Effector memory CD8-positive, alpha-beta T cell (primary cell): Measurements from ENCODE around the gene KCTD12.
A peak's percentile ranks its signal among the peaks of the same experiment; 100 is the strongest.

Experiments
- ATAC-seq: fragments of 150-1000 bp; cut with Tn5 transposase; replicated peaks from 2 replicates; pipeline ENCODE4 v1.10.0; 2021; ENCODE audit warnings: mild to moderate bottlenecking, moderate library complexity
- DNase-seq, 3 experiments: peaks; one replicate each; pipeline ENCODE4 v3.0.0; 2021
- H3K27ac Mint-ChIP-seq, 2 donors: one replicate each; pipeline ENCODE4 v1.8.0; 2022; ENCODE audit warnings: mild to moderate bottlenecking in 2 of 2, mixed read lengths in 2 of 2, moderate library complexity in 2 of 2
- H3K27me3 Mint-ChIP-seq, 2 donors: one replicate each; pipeline ENCODE4 v1.8.0; 2022; ENCODE audit warnings: mixed read lengths in 2 of 2
- H3K36me3 Mint-ChIP-seq: one replicate; pipeline ENCODE4 v1.8.0; 2022; ENCODE audit warnings: mild to moderate bottlenecking, moderate library complexity, mixed read lengths; ENCODE audit not compliant: insufficient read depth
- H3K4me1 Mint-ChIP-seq, 2 donors: one replicate each; pipeline ENCODE4 v1.8.0; 2022; ENCODE audit warnings: low read depth in 2 of 2, mixed read lengths in 2 of 2
- H3K4me3 Mint-ChIP-seq, 2 donors: one replicate each; pipeline ENCODE4 v1.8.0; 2022; ENCODE audit warnings: mild to moderate bottlenecking in 2 of 2, mixed read lengths in 2 of 2, moderate library complexity in 2 of 2
- H3K9me3 Mint-ChIP-seq, 2 donors: one replicate each; pipeline ENCODE4 v1.8.0; 2022; ENCODE audit warnings: mixed read lengths in 2 of 2

Gene KCTD12

DNA sequence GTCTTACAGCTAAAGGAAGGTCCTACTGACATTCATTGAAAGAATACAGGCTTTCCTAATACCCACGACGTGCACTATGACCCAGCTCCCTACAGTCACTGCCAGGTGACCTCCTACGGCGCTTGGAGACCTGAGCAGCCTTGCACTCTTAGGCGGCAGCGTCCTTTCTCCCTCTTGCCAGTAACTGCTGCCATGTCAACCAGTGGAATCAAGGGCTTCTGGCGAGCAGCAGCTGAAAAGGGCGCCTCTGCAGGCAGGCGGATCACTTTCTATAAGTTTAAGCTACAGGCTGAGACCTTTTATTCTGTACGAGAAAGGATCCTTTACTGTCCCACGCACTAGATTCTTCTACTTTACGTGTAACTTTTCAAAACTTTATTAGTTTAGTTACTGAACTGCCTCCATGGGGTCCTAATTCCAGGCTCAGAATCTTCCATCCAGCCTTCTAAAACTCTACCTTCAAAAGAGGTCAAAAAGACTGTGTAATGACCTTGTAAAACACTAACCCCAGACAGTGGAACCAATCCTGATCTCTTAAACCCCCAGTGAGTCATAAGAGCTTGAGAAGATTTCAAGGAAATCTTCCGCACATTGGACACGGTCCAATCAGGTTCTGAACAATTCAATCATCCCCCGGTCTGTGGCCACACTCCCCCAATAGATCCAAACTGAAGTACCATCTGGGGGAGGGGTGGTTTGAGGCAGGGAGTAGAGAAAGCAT is 1.9 kb downstream of the KCTD12 start:
- Mint-ChIP-seq H3K36me3 (no peaks in the 10 kb centered on the region), H3K27ac (no peak overlapping the region), H3K4me3 (peak overlapping the region; percentile 75 to 77), H3K4me1 (peaks cover 6 to 11% of the 10 kb centered on the region in 2 donors), H3K27me3 (peaks cover 44 to 54% of the 10 kb centered on the region in 2 donors), H3K9me3 (no peaks in the 10 kb centered on the region)
- ATAC-seq, result no peak
- DNase-seq, result no peak

DNA sequence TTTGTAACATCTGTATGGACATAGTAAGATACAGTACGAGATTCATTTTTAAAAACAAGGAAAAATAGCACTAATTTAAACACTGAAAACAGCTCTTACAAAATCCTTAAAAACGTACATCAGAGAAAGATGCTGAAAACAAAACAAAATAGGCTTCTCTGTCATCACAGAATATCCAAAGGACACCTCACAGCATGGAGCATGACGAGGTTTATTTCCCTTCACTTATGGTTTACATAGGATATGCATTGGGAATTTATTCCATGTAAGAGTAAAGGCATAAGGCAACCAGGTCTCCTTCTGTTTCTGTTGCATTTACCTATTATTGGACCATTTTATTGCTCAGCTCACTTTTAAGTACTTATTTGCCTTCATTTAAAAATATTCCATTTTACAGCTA is 3.0 kb downstream of the KCTD12 start:
- Mint-ChIP-seq H3K36me3 (no peaks in the 10 kb centered on the region), H3K27ac (no peak overlapping the region), H3K4me1 (peaks cover 11 to 15% of the 10 kb centered on the region in 2 donors), H3K4me3 (no peak overlapping the region), H3K9me3 (no peaks in the 10 kb centered on the region), H3K27me3 (peaks cover 33 to 53% of the 10 kb centered on the region in 2 donors)
- no peak for DNase-seq
- ATAC-seq, result no peak

DNA sequence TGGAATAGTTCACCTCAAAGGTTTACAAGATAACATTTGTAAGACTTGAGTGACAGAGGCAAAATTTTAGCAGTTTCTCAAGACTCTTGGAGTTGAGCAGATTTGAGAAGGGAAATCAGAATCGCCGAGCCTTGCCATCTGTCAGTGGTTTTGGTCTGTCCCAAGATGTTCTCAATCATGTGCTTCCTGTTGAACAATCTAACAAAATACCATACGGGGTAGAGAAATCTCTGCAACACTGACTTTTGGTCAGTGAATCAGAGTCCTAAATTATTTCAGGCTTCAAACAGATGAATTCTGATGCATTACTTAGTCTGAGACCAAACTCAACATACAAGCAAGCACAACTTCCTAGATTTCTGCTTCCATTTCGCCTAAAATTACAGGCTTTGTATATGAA is 3.8 kb downstream of the KCTD12 start:
- Mint-ChIP-seq H3K4me3 (no peak overlapping the region), H3K9me3 (no peaks in the 10 kb centered on the region), H3K27me3 (peaks cover 25 to 55% of the 10 kb centered on the region in 2 donors), H3K36me3 (no peaks in the 10 kb centered on the region), H3K27ac (no peak overlapping the region), H3K4me1 (peaks cover 11 to 15% of the 10 kb centered on the region in 2 donors)
- ATAC-seq (no peak), DNase-seq (no peak)

DNA sequence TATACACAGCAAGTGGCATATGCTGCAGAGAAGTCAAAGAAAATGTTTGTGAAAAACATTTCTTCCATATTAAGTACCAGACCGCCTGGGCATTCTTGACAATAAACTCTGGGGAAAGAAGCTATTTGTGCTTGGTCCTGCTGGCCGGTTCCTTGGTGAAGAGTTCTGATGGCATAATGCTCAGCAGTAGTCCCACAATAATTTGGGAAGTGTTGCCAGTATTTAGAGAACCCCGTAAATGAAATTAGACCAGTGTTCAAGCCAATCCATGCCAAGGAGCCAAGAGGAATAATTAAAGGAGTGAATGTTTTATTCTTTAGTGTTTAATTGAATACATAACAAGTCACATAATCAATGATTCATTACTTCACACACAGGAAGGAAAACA is 6.3 kb downstream of the KCTD12 start:
- no peaks in the 10 kb centered on the region for H3K9me3 Mint-ChIP-seq
- peaks cover 16 to 49% of the 10 kb centered on the region in 2 donors for H3K27me3 Mint-ChIP-seq
- peaks cover 6 to 8% of the 10 kb centered on the region in 2 donors for H3K4me1 Mint-ChIP-seq
- no peak overlapping the region for H3K4me3 Mint-ChIP-seq
- ATAC-seq (no peak), DNase-seq (no peak)
- H3K36me3 Mint-ChIP-seq, result no peaks in the 10 kb centered on the region
- no peak overlapping the region for H3K27ac Mint-ChIP-seq

DNA sequence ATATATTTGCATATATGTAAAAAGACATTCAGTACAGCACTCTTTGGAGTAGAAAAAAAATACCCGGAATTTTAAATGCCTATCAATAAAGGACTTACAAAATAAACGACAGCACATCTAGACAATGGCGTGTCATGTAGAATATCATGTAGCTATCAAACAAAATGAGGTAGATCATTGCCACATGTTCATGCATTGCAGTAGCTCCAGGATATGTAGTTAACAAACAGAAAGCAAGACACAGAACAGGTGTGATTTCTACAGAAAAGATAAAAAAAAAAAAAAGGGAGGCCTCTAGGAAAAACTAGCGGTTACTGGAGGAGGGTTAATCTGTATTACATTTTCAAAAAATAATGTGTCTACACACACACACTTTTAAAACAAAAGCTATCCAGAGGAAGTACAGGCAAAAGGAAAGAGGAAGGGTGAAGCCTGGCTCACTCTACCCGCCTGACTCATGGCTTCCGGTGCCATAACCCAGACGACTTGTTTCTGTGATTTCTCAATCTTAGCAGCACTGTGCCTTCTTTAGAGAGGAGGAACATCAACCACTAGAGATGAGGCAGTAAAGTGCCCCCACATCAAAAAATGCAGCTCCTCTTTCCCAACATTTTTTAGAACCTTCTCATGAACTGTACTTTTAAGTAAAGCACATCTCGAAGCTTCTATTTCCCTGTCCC is 6.9 kb downstream of the KCTD12 start:
- Mint-ChIP-seq H3K36me3 (no peaks in the 10 kb centered on the region), H3K27me3 (peaks cover 16 to 49% of the 10 kb centered on the region in 2 donors), H3K9me3 (no peaks in the 10 kb centered on the region), H3K4me3 (peak overlapping the region; percentile 48 to 52), H3K27ac (peak overlapping the region in 1 of 2 donors; percentile 58), H3K4me1 (peaks cover 5 to 7% of the 10 kb centered on the region in 2 donors)
- DNase-seq (peak; percentile 18 to 32 (median 22)), ATAC-seq (peak; percentile 99)

DNA sequence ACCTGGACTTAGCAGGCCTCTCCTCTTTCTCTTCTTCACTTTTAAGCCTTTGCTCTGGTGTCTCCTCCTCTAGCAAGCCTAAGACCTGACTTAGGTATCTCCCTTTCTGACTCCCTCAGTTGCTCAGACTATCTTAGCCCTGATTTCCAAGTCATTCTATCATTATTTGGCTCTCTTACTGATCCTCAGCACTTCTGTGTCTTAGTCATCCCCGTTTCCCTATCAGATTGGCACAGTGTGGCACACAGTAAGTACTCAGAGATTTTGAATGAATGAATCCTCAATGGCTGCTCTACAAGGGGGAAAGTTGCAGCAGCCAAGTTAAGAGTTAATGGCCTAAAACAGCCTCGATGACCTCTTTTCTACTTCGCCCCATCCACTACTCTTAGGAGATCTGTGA is 8.2 kb downstream of the KCTD12 start:
- H3K27me3 Mint-ChIP-seq, result peaks cover 17 to 46% of the 10 kb centered on the region in 2 donors
- H3K4me3 Mint-ChIP-seq, result no peak overlapping the region
- peaks cover 5 to 7% of the 10 kb centered on the region in 2 donors for H3K4me1 Mint-ChIP-seq
- DNase-seq, result no peak
- no peaks in the 10 kb centered on the region for H3K36me3 Mint-ChIP-seq
- no peak overlapping the region for H3K27ac Mint-ChIP-seq
- no peak for ATAC-seq
- H3K9me3 Mint-ChIP-seq, result no peaks in the 10 kb centered on the region

DNA sequence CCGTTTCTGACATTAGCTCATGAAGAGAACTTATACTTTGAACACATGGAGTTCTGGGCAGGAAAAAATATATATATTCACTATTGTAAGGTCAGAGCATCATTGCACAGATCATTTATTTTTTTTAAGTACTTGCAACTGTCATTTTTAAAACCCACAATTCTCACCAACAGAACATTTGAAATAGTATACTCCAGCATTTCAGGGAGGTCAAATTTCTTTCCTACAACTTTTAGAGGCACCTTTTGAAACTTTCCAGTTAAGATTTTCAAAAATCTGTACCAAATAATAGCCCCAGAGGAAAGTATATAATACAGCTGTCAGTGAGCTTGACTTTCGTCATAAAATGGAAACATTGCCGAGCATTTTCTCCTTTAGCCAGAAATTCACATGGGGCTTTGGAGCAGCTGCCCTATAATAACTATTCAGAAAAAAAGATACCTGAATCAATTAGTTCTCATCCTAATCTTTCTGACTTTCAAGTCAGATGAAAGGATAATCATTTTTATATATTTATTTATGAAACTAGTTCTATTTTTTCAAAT is 10.9 kb downstream of the KCTD12 start:
- no peak overlapping the region for H3K27ac Mint-ChIP-seq
- H3K9me3 Mint-ChIP-seq, result no peaks in the 10 kb centered on the region
- no peaks in the 10 kb centered on the region for H3K36me3 Mint-ChIP-seq
- H3K4me1 Mint-ChIP-seq, result peaks cover 5 to 7% of the 10 kb centered on the region in 2 donors
- H3K4me3 Mint-ChIP-seq, result no peak overlapping the region
- no peak for DNase-seq
- no peak for ATAC-seq
- peaks cover 44 to 65% of the 10 kb centered on the region in 2 donors for H3K27me3 Mint-ChIP-seq

DNA sequence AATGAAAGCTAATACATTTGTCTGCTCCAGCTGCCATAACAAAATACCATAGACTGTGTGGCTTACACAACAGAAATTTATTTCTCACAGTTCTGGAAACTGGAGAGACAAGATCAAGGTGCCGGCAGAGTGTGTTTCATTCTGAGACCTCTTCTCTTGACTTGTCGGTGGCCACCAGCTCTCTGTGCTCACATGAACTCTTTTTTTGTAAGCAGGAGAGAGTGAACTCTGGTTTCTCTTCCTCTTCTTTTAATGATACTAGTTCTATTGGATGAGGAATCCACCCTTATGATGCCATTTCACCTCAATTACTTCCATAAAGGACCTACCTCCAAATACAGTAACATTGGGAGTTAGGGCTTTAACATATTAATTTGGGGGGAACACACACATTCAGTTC is 11.7 kb downstream of the KCTD12 start:
- DNase-seq (no peak), ATAC-seq (no peak)
- no peaks in the 10 kb centered on the region for H3K9me3 Mint-ChIP-seq
- no peak overlapping the region for H3K4me3 Mint-ChIP-seq
- no peak overlapping the region for H3K27ac Mint-ChIP-seq
- peaks cover under 1% of the 10 kb centered on the region for H3K36me3 Mint-ChIP-seq
- H3K27me3 Mint-ChIP-seq, result peaks cover 53 to 74% of the 10 kb centered on the region in 2 donors
- H3K4me1 Mint-ChIP-seq, result peaks cover 5 to 7% of the 10 kb centered on the region in 2 donors

DNA sequence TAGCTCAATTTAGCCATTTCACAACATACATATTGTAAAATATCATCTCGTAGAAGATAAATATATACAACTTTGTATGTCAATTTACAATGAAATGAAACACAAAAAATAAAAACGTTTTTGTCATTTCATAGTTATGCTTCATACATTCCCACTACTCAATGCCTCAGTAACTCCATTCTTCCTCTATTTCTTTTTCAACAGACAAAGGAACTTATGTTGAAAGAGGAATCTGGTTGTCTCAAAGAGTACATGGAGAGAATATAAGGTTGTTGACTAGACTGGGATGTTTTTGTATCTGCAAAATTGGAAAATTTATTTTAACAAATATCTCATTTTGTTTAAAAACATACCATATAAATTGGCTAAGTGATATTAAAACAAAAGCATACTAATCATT is 12.8 kb downstream of the KCTD12 start:
- H3K4me1 Mint-ChIP-seq, result no peaks in the 10 kb centered on the region
- no peak overlapping the region for H3K27ac Mint-ChIP-seq
- H3K4me3 Mint-ChIP-seq, result no peak overlapping the region
- ATAC-seq, result no peak
- H3K36me3 Mint-ChIP-seq, result peaks cover 4% of the 10 kb centered on the region
- no peak for DNase-seq
- H3K9me3 Mint-ChIP-seq, result no peaks in the 10 kb centered on the region
- peaks cover 54 to 67% of the 10 kb centered on the region in 2 donors for H3K27me3 Mint-ChIP-seq

DNA sequence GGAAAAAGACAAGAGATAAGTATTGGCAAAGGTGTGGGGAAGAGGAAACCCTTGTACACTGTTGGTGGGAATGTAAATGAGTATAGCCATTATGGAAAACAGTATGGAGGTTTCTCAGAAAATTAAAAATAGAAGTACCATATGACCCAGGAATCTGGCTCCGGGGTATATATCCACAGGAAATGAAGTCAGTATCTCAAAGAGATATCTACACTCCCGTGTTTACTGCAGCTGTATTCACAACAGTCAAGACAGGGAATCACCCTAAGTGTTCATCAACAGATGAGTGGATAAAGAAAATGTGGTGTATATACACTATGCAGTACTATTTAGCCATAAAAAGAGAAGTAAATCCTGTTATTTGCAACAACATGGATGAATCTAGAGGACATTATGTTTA is 13.5 kb downstream of the KCTD12 start:
- Mint-ChIP-seq H3K36me3 (peaks cover 4% of the 10 kb centered on the region), H3K27ac (no peak overlapping the region), H3K9me3 (no peaks in the 10 kb centered on the region), H3K4me1 (no peaks in the 10 kb centered on the region), H3K4me3 (no peak overlapping the region), H3K27me3 (peaks cover 55 to 60% of the 10 kb centered on the region in 2 donors)
- ATAC-seq (no peak), DNase-seq (no peak)

DNA sequence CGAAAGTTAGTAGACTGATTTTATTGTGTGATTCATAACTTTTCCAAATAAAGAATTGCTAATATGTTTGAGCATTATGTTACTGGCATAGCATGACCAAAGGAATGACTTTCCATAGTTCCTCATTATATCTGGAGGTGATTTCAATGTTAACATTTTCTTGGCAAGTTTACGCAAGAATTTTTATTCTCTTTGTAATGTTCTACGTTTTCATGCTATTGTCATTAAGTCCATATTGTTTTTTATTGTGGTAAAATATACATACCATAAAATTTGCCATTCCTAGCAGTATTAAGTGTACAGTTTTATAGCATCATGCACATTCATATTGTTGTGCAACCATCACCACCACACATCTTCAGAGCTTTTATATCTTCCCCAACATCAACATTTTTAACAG is 14.8 kb downstream of the KCTD12 start:
- Mint-ChIP-seq H3K27ac (no peak overlapping the region), H3K9me3 (no peaks in the 10 kb centered on the region), H3K36me3 (peaks cover 4% of the 10 kb centered on the region), H3K27me3 (peaks cover 59 to 67% of the 10 kb centered on the region in 2 donors), H3K4me3 (no peak overlapping the region), H3K4me1 (no peaks in the 10 kb centered on the region)
- ATAC-seq, result no peak
- DNase-seq, result no peak

DNA sequence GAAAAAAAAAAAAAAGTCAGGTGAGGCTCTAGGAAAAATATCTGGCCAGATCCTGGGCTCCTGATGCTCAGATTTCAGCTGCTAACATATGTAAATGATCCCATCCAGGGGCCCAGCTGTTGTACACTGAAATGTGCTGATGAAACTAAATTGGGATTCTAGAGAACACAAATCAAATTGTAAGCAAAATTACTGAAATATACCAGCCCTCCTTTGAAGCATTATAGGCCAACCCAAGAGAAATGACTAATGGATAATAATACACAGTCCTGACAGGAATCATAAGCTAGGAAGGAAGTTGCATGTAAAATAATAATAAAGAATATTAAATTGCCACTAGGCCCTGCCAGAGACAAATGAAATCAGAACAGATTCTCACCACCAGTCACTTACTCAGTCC is 17.8 kb downstream of the KCTD12 start:
- no peaks in the 10 kb centered on the region for H3K4me1 Mint-ChIP-seq
- no peak overlapping the region for H3K4me3 Mint-ChIP-seq
- ATAC-seq (no peak), DNase-seq (no peak)
- H3K27me3 Mint-ChIP-seq, result peaks cover 64 to 76% of the 10 kb centered on the region in 2 donors
- no peaks in the 10 kb centered on the region for H3K9me3 Mint-ChIP-seq
- H3K27ac Mint-ChIP-seq, result no peak overlapping the region
- peaks cover 4% of the 10 kb centered on the region for H3K36me3 Mint-ChIP-seq

DNA sequence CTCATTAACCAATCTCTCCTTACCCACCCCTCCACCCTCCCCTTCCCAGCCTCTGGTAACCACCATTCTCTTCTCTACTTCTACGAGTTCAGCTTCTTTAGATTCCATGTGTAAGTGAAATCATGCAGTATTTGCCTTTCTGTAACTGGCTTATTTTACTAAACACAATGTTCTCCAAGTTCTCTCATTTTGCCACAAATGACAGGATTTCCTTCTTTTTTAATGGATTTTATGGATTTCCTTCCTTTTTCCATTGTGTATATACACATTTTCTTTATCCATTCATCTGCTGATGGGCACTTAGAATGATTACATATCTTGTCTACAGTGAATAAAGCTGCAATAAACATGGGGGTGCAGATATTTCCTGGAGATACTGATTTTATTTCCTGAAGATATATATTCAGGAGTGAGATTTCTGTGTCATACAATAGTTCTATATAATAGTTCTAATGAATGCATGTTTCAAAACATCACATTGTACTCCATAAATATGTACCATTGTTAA is 20.2 kb downstream of the KCTD12 start:
- DNase-seq (no peak), ATAC-seq (no peak)
- Mint-ChIP-seq H3K4me3 (no peak overlapping the region), H3K9me3 (no peaks in the 10 kb centered on the region), H3K27me3 (peaks cover 45 to 58% of the 10 kb centered on the region in 2 donors), H3K27ac (no peak overlapping the region), H3K36me3 (peaks cover 4% of the 10 kb centered on the region), H3K4me1 (no peaks in the 10 kb centered on the region)

DNA sequence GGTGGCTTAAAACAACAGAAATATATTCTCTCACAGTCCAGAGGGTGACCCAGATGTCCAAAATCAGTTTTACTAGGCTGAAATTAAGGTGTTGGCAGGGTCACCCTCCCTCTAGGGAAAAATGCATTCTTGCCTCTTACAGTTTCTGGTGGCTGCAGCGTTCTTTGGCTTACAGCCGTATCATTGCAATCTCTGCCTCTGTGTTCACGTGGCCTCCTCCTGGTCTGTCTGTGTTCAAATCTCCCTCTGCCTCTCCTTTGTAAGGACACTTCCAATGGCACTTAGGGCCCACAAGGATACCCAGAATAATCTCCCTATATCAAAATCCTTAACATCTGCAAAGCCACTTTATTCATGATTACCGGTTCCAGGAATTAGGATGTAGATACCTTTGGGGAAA is 21.1 kb downstream of the KCTD12 start:
- Mint-ChIP-seq H3K4me3 (no peak overlapping the region), H3K27ac (no peak overlapping the region), H3K27me3 (peaks cover 45 to 58% of the 10 kb centered on the region in 2 donors), H3K9me3 (no peaks in the 10 kb centered on the region), H3K4me1 (no peaks in the 10 kb centered on the region), H3K36me3 (peaks cover 4% of the 10 kb centered on the region)
- DNase-seq, result no peak
- no peak for ATAC-seq
